ENCODE data around the gene IL17RC.

DNA sequence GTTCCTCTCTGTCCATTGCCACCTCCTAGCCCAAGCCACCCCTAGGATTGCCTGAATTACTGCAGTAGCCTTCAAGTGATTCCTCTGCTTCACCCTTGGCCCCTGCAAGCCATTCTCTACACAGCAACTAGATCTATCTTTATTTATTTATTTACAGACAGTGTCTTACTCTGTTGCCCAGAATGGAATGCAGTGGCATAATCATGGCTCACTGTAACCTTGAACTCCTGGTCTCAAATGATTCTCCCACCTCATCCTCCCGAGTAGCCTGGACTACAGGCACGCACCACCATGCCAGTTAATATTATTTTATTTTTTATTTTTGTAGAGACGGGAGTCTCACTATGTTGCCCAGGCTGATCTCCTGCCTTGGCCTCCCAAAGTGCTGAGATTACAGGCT lies 28.4 kb upstream of the IL17RC start:
- TF ChIP-seq, protein P1, sequence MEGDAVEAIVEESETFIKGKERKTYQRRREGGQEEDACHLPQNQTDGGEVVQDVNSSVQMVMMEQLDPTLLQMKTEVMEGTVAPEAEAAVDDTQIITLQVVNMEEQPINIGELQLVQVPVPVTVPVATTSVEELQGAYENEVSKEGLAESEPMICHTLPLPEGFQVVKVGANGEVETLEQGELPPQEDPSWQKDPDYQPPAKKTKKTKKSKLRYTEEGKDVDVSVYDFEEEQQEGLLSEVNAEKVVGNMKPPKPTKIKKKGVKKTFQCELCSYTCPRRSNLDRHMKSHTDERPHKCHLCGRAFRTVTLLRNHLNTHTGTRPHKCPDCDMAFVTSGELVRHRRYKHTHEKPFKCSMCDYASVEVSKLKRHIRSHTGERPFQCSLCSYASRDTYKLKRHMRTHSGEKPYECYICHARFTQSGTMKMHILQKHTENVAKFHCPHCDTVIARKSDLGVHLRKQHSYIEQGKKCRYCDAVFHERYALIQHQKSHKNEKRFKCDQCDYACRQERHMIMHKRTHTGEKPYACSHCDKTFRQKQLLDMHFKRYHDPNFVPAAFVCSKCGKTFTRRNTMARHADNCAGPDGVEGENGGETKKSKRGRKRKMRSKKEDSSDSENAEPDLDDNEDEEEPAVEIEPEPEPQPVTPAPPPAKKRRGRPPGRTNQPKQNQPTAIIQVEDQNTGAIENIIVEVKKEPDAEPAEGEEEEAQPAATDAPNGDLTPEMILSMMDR (conservative IDR thresholded peaks at IDR 0.05; ENCODE audit: low read length) = no peak
- no peak for TF ChIP-seq EZH2phosphoT487 (IDR thresholded peaks at IDR 0.05; ENCODE audit: borderline replicate concordance, low read depth, low read length)

Measured in OCI-LY7 (cell line).